Activated naive CD8-positive, alpha-beta T cell treated with anti-CD3 and anti-CD28 coated beads for 36 hours (primary cell): Measurements from ENCODE around the gene ARHGEF11. TPM values are rescaled to one million over a fixed set of nuclear protein-coding genes. Genes with fewer than 3 reads are reported as not detected.

Experiments used
- DNase-seq: peaks from one replicate; pipeline ENCODE4 v3.0.0; 2021
- H3K27ac Mint-ChIP-seq: one replicate; pipeline ENCODE4 v1.8.0; 2022; ENCODE audit warnings: mild to moderate bottlenecking, moderate library complexity, mixed read lengths
- H3K27me3 Mint-ChIP-seq: one replicate; pipeline ENCODE4 v1.8.0; 2022; ENCODE audit warnings: mild to moderate bottlenecking, mixed read lengths
- H3K36me3 Mint-ChIP-seq: one replicate; pipeline ENCODE4 v1.8.0; 2021; ENCODE audit warnings: mild to moderate bottlenecking, mixed read lengths
- H3K4me1 Mint-ChIP-seq: one replicate; pipeline ENCODE4 v1.8.0; 2021; ENCODE audit warnings: mixed read lengths
- H3K4me3 Mint-ChIP-seq: one replicate; pipeline ENCODE4 v1.8.0; 2022; ENCODE audit warnings: mild to moderate bottlenecking, moderate library complexity, mixed read lengths
- H3K9me3 Mint-ChIP-seq: one replicate; pipeline ENCODE4 v1.8.0; 2022; ENCODE audit warnings: mixed read lengths
- total RNA-seq, 2 experiments: library from RNA; stranded (reverse); gene quantifications; one replicate each; pipeline ENCODE4 v1.2.3, GENCODE V29; 2021

ARHGEF11 gene
- total RNA-seq, 2 experiments from 2014 or later, result 2.8 to 3.3 TPM

- no peak overlapping the region for H3K27ac Mint-ChIP-seq
- peaks cover 83% of the 10 kb centered on the region for H3K27me3 Mint-ChIP-seq
- peaks cover 9% of the 10 kb centered on the region for H3K4me1 Mint-ChIP-seq
- H3K9me3 Mint-ChIP-seq, result no peaks in the 10 kb centered on the region
- H3K4me3 Mint-ChIP-seq, result peak overlapping the region; percentile 50
- peak; percentile 90 for DNase-seq
- H3K36me3 Mint-ChIP-seq, result no peaks in the 10 kb centered on the region
Measured at GRCh38 chr1:156892190-156893047, 153.1 kb downstream of the ARHGEF11 start.

DNA sequence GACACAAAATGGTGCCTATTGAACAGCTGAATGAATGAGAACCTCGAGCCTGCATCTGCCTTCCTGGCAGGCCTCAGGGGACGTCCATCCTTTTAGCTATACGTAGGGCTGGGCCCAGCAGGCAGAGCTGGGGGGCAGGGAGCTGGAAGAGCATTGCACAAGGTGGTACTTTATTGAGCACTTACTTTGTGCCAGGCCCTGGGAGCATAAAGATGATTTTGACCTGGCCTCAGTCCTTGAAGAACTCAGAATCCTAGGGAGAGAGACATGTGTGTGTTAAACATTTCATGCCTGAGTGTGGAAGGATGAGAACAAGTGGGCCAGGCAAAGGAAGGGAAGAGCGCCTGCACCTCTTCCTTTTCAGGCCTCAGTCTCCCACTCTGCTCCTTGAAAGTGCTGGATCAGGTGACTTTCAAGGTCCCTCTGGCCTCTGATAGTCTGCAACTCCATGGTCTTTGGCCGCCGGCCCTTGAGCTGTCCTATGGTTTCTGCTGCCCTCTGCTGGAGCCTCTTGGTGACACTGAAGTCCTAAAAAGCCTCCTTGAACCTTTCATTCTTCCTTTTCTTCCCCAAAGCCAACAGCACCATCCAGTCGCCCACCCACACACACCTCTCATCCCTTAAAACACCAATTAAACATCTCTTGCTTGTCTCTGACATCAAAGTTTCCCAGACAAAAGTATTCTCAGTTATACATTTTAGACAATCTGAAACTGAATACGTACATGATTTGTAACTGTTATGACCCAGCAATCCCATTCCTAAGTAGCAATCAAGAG lies 155.6 kb downstream of the ARHGEF11 start:
- DNase-seq, result peak; percentile 52
- no peaks in the 10 kb centered on the region for H3K9me3 Mint-ChIP-seq
- H3K4me1 Mint-ChIP-seq, result peaks cover 9% of the 10 kb centered on the region
- peaks cover 73% of the 10 kb centered on the region for H3K27me3 Mint-ChIP-seq
- no peak overlapping the region for H3K27ac Mint-ChIP-seq
- no peak overlapping the region for H3K4me3 Mint-ChIP-seq
- H3K36me3 Mint-ChIP-seq, result no peaks in the 10 kb centered on the region

DNA sequence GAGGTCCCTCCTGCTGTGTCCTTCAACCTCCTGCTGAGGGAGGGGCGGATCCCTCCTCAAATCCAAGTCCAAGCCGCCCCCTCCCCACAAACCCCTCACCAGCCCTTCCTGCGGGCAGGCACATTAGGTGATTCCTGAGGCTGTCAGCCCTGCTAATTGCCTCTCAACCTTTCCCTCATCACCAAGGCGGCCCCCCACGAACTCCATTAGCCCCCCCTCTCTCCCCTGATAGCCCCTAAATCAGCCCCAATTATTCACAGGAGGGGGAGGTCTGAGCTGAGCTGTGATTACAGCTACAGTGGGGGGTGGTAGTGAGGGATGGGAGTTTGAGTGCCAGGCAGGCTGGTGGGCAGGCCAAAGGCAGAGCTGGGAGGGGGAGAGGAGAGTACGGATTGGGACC lies 157.8 kb downstream of the ARHGEF11 start:
- DNase-seq, result no peak
- H3K36me3 Mint-ChIP-seq, result no peaks in the 10 kb centered on the region
- H3K27ac Mint-ChIP-seq, result no peak overlapping the region
- H3K4me3 Mint-ChIP-seq, result no peak overlapping the region
- no peaks in the 10 kb centered on the region for H3K9me3 Mint-ChIP-seq
- peaks cover 4% of the 10 kb centered on the region for H3K4me1 Mint-ChIP-seq
- H3K27me3 Mint-ChIP-seq, result peaks cover 54% of the 10 kb centered on the region

- no peak overlapping the region for H3K4me3 Mint-ChIP-seq
- no peaks in the 10 kb centered on the region for H3K36me3 Mint-ChIP-seq
- H3K4me1 Mint-ChIP-seq, result peaks cover 4% of the 10 kb centered on the region
- H3K27me3 Mint-ChIP-seq, result peaks cover 53% of the 10 kb centered on the region
- no peak for DNase-seq
- no peak overlapping the region for H3K27ac Mint-ChIP-seq
- H3K9me3 Mint-ChIP-seq, result no peaks in the 10 kb centered on the region
Measured at GRCh38 chr1:156887317-156887716, 158.2 kb downstream of the ARHGEF11 start.

- H3K36me3 Mint-ChIP-seq, result no peaks in the 10 kb centered on the region
- H3K27me3 Mint-ChIP-seq, result peaks cover 47% of the 10 kb centered on the region
- peaks cover 4% of the 10 kb centered on the region for H3K4me1 Mint-ChIP-seq
- H3K27ac Mint-ChIP-seq, result no peak overlapping the region
- no peaks in the 10 kb centered on the region for H3K9me3 Mint-ChIP-seq
- no peak overlapping the region for H3K4me3 Mint-ChIP-seq
- no peak for DNase-seq
Measured at GRCh38 chr1:156886583-156887281, 158.8 kb downstream of the ARHGEF11 start.

DNA sequence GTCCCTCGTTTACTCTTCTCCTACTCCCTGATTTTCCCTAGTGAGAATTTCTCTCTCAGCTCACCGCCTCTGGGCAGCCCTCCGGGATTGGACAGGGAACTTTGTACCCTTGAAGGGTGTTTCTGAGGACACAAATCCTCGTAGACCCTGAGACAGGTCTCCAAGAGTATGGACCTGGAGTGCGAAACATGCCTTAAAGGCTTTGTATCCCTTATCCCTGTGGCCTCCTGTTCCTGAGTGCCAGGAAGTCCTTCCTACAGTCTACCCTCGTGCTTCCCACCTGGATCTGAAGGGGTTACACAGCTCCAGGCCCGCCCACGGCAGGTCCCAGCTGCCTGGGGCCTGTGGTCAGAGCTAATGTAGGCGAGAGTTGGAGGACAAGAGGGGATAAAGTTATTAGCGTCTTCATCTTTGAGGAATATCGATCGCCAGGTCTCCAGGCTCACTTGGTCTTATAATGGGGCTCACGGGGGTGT lies 159.6 kb downstream of the ARHGEF11 start:
- Mint-ChIP-seq H3K4me1 (peaks cover 4% of the 10 kb centered on the region), H3K36me3 (no peaks in the 10 kb centered on the region), H3K27ac (no peak overlapping the region), H3K9me3 (no peaks in the 10 kb centered on the region), H3K27me3 (peaks cover 39% of the 10 kb centered on the region), H3K4me3 (no peak overlapping the region)
- DNase-seq, result no peak

DNA sequence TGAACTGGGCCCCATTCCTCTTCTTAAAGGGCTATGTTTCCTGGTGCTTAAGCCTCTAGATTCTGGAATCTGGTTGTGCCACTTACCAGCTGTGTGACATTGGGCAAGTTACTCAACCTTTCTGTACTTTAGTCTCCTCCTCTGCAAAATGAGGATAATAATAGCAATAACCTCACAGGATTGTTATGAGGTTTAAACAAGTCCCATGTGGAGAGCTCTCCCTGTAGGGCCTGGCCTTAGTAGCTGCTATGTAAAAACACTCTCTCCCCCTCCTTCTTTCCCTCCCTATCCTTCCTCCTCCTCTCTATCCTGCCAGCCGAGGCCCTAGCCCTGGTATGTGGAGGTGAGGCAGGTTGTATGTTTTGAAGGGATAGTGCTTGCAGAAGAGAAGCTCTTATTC lies 160.2 kb downstream of the ARHGEF11 start:
- Mint-ChIP-seq H3K27ac (no peak overlapping the region), H3K27me3 (peaks cover 33% of the 10 kb centered on the region), H3K4me3 (no peak overlapping the region), H3K4me1 (peaks cover 2% of the 10 kb centered on the region), H3K9me3 (no peaks in the 10 kb centered on the region), H3K36me3 (no peaks in the 10 kb centered on the region)
- no peak for DNase-seq

Other genes starting within 250 kb of the ARHGEF11 start
- gene SH2D2A, start 228.9 kb downstream of the ARHGEF11 start, total RNA-seq, result 100 to 1,000 TPM; 186 TPM
- gene INSRR, start 186.6 kb downstream of the ARHGEF11 start, total RNA-seq, result under 1 TPM; 0.12 to 0.20 TPM
- gene NTRK1, start 184.9 kb downstream of the ARHGEF11 start, total RNA-seq, result 1 to 10 TPM; 3.4 to 4.0 TPM
- gene PEAR1, start 152.0 kb downstream of the ARHGEF11 start, total RNA-seq, result not detected
- gene LRRC71, start 125.1 kb downstream of the ARHGEF11 start, total RNA-seq, result not detected
- gene ETV3L, start 54.1 kb upstream of the ARHGEF11 start, total RNA-seq, result not detected
- 10 to 100 TPM; 23.1 to 23.5 TPM for gene ETV3, start 92.7 kb upstream of the ARHGEF11 start, total RNA-seq